Urinary bladder (tissue), 4 donors: ENCODE measurements around the gene ZCCHC14. TPM values are rescaled to one million over a fixed set of nuclear protein-coding genes. Genes with fewer than 3 reads are reported as not detected.
"Not testable (repeated sequence)": the region's sequence is repeated elsewhere in the genome, so short reads cannot be mapped to it uniquely, and the experiment has no call there.

Experiments
- DNase-seq: peaks from one replicate; pipeline ENCODE4 v3.0.0-alpha.2; 2015; ENCODE audit errors: extremely low spot score
- H3K27ac ChIP-seq: one replicate; pipeline ENCODE4 v1.5.1; 2013; ENCODE audit warnings: low read depth, mild to moderate bottlenecking, moderate library complexity
- H3K36me3 ChIP-seq: one replicate; pipeline ENCODE4 v1.6.1; 2013; ENCODE audit warnings: mild to moderate bottlenecking, moderate library complexity; ENCODE audit not compliant: insufficient read depth
- H3K4me1 ChIP-seq: one replicate; pipeline ENCODE4 v1.6.1; 2013; ENCODE audit warnings: mild to moderate bottlenecking, moderate library complexity; ENCODE audit not compliant: insufficient read depth
- H3K4me3 ChIP-seq: one replicate; pipeline ENCODE4 v1.5.1; 2013; ENCODE audit warnings: low read depth, low read length
- WGBS: extraction: QIAGEN DNeasy Blood & Tissue Kit; methylation state at CpG from one replicate; pipeline ENCODE4 v1.1.7; 2013; 5-methylcytosine and 5-hydroxymethylcytosine counted together
- polyA plus RNA-seq: library from polyadenylated mRNA; stranded (reverse); fragments of 200-250 nt; gene quantifications from one replicate; pipeline ENCODE4 v1.2.3, GENCODE V29; 2013
- total RNA-seq: library from RNA; depleted of rRNA; stranded (reverse); fragments of >200 nt; gene quantifications from one replicate; pipeline ENCODE4 v1.2.3, GENCODE V29; 2014
- donor health status: healthy with polysubstance abuse.
- donor health status: healthy.

Gene ZCCHC14
- total and polyA plus RNA-seq, 2 donors, result 16.6 to 36.1 TPM

DNA sequence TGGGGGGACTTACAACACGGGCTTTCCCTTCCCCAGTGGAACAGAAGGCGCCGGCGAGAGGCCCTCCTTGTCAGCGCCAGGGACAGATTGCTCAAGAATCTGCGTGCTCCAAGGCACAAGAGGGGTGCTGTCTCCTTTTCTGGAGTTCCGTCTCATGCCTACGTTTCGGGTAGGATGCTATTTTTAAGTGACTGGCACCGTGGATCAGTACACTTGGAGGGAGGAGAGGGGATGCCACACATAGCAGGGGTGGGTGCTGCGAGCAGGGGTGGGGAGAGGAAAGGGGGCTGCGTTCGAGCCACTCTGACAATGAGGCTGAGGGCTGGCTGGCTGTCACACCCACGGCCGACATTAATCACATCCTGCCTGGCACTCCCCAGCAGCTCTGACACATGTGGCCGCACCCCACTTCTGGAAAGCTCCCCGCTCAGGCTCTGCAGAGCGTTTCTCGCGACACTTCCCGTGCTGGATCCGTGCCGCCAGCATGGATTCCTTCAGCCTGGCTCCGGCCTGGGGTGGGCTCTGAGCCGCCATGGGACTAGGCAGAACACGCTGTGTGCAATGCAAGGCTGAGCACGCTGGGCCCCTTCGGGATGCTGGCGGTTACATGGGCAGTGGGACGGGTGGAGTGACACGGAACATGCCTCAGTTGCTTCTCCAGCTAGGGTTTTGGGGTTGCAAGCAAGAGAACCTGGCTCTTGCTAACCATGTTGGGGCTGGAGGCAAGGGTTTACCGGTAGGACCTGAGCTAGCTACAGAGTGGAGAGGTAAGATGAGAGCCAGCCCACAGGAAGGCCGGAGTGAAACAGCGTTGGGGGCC lies 25.0 kb upstream of the ZCCHC14 start:
- not testable (repeated sequence) for DNase-seq, H3K36me3 ChIP-seq, H3K27ac ChIP-seq, H3K4me3 ChIP-seq, H3K4me1 ChIP-seq
- 63% methylated on average over 32 of the region's 34 CpGs for WGBS

DNA sequence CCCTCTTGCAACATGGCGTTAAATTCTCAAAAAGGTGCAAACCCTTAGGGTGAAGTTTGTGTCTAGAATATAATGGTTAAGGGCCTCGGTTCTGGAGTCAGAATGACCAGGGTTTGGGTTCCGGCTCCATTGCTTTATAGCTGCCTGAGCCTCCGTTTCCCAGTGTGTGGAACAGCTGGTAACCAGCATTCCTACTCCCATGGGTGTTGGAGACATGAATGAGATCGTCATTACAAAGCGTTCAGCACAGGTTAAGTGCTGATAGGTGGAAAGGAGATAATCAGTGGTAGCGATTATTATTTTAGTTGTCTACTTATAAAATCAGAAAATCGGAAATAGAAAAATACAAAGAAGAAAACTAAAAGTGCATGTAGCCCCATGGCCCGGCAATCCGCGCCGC lies 23.5 kb upstream of the ZCCHC14 start:
- no peak for DNase-seq
- H3K36me3 ChIP-seq, result no peaks in the 10 kb centered on the region
- no peak overlapping the region for H3K27ac ChIP-seq
- no peaks in the 10 kb centered on the region for H3K4me1 ChIP-seq
- no peak overlapping the region for H3K4me3 ChIP-seq
- WGBS, result 79% methylated on average over 12 of the region's 12 CpGs

DNA sequence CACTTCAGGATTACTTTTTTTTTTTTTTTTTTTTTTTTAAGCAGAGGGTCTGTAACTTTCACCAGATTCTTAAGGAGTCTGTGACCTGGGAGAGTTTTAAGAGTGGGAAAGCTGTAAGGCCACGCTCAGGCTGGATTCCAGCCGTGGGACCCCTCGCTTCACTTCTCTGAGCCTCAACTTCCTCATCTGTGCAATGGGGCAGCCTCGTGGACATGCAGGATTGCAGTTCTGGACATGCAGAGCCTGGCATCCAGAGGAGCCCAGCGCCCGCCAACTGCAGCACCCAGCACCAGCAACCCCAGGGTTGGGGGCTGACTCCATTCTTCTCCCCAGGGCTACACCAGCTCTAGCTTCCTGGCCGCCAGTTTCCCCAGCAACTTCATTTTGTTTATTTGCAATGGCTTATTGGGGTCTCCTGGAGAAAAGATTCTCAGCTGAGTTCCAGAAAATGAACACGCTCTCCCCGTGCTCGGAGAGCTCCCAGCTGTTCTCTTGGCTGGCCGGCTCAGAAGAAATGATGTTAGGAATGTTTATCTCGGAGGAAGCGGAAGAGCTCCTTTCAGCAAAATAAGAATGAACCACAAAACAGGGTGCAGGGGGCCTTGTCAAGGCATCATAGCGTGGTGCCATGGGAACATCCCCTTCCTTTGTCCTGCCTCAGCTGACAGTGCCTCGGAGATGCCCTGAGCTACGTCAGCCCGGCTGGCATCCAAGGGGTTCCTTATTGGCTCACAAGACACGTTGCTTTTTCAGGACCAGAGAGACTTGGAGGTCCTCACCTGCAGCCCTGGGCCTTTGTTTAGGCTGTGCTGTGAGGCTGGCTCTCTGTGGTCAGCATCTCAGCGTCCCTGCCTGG lies 22.9 kb upstream of the ZCCHC14 start:
- H3K36me3 ChIP-seq, result no peaks in the 10 kb centered on the region
- no peak overlapping the region for H3K27ac ChIP-seq
- no peaks in the 10 kb centered on the region for H3K4me1 ChIP-seq
- WGBS, result 47% methylated on average over 19 of the region's 19 CpGs
- peak; percentile 57 for DNase-seq
- no peak overlapping the region for H3K4me3 ChIP-seq

DNA sequence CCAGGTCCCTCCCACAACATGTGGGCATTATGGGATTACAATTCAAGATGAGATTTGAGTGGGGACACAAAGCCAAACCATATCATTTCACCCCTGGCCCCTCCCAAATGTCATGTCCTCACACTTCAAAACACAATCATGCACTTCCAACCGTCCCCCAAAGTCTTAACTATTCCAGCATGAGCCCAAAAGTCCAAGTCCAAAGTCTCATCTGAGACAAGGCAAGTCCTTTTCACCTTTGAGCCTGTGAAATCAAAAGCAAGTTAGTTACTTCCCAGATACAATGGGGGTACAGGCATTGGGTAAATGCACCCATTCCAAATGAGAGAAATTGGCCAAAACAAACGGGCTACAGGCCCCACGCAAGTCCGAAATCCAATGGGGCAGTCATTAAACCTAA lies 17.0 kb upstream of the ZCCHC14 start:
- not testable (repeated sequence) for DNase-seq, H3K4me1 ChIP-seq, H3K27ac ChIP-seq, H3K4me3 ChIP-seq, H3K36me3 ChIP-seq
- 90% methylated on average over 4 of the region's 4 CpGs for WGBS

DNA sequence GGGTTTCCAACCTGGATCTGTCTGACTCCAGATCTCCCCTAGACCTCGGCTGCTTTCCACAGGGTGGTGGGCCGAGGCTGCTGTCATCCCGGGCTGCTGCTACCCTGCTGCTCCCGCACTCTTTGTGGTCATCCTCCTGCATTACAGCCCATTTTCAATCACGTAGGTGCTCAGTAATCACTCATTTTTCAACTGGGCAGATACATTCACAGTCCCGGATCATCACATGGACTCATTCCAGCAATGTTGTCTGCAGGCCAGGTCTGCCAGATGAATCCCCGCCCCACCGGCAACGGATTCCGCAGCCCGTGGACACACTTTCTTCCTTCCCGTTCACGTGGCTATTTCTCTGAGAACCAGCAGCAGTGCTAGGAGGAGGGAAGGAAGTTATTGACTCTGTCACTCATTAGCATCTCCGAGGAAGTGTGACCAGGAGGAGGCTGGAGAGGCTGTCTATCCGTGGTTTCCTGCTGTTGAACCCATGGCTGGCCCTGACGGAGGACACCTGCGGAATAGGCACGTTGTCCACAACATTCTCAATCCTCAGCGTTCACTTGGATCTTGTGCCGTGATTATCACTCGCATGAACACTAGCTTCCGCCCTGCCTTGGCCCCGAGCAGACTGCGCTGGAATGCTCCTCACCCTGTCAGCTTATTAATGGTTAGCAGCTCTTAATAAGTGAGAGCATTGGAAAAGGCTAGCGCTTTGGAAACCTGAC lies 14.7 kb upstream of the ZCCHC14 start:
- 34% methylated on average over 25 of the region's 25 CpGs for WGBS
- Histone ChIP-seq H3K36me3 (no peaks in the 10 kb centered on the region), H3K4me3 (no peak overlapping the region), H3K27ac (no peak overlapping the region), H3K4me1 (no peaks in the 10 kb centered on the region)
- DNase-seq, result no peak

DNA sequence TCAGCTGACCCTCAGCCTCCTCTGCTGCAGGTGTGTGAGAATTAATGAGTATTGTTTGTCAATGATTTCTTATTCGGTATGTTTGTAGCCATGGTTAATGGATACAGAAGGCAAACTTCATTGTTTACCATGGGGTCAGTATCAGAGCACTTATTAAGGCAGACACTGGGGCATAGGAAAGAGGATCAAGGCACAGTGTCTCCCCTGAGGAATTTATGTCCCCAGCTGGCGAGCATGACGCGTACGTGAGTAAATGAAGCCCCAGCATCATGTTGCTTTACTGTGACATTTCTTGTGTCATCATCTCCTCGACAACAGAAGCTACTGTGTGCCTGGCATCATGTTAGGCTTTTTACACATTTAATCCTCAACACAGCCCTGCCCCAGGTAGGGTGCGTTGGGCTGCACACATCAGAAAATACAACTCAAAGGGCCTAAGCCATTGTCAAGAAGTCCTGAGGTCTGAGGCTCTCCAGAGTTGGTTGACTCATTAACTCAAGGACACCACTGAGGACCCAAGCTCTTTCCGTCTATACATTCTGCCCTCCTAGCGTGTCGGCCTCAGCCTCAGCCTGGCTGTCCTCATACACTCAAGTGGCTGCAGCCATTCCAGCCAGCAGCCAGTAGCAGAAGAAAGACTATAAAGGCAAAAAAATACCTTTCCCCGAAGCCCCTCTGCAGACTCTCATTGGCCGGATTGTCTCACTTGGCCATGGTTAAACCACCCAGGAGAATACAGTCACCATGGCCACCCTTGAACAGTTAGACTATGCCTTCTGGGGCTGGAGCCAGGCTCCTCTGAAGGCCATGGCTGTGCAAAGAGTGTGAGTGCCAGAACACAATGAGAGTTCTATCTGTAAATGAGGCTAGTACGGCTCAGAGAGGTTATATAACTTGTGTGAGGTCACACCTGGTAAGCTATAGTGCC lies 13.9 kb upstream of the ZCCHC14 start:
- no peak for DNase-seq
- H3K4me3 ChIP-seq, result no peak overlapping the region
- 85% methylated on average over 13 of the region's 13 CpGs for WGBS
- H3K4me1 ChIP-seq, result no peaks in the 10 kb centered on the region
- no peaks in the 10 kb centered on the region for H3K36me3 ChIP-seq
- H3K27ac ChIP-seq, result no peak overlapping the region

DNA sequence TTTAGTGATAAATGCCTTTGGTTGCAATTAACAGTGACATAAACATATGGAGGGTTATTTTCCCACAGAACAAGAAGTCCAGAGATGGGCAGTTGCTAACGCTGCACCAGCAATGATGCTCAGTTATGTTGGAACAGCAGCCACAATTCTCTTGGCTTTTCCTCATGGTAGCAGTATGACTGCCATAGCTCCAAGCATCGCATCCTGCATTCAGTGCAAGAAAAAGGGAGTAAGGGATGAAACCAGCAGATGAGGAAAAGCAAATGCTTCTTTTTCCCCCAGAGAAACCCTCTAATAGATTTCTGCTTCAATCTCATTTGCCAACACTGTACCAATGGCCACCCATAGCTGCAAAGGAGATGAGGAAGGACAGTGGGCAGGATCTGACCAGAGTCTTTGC lies 13.0 kb upstream of the ZCCHC14 start:
- no peak overlapping the region for H3K27ac ChIP-seq
- DNase-seq, result no peak

DNA sequence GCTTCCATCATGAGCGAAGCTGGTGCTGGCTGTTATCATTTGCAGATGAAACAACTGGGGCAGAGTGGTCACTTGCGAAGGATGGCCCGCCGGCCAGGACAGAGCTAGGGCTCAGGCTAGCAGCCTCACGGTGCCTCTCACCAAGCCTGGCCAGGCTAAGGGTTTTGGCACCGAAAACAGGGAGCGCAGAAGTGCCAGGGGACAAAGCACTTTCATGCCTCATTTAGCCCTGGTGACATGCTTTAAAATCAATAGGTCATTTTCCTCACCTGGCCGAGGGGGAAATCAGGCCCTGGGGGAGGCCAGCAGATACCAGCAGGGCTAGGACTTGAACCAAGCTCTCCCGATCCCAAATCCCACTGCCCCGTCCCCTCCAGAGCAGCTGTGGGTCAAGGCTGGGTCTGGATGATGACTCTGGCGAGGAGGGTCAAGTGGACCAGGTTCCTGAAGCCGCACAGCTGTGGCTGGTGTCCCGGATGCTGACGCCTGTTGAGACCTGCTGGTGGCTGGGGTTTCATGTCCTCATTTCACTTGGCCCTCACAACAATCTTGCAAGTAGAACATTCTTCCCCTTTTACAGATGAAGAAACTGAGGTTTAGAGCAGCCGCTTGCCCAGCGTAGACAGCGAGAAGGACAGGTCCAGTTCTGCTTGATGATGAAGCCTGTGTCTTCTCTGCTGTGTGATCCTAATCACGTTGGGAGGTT lies 10.6 kb upstream of the ZCCHC14 start:
- not testable (repeated sequence) for H3K27ac ChIP-seq, H3K4me3 ChIP-seq, H3K36me3 ChIP-seq, H3K4me1 ChIP-seq, DNase-seq
- WGBS, result 81% methylated on average over 18 of the region's 18 CpGs

More for the DNA sequence above, 13.0 kb upstream of the ZCCHC14 start:
- Histone ChIP-seq H3K36me3 (no peaks in the 10 kb centered on the region), H3K4me3 (no peak overlapping the region), H3K4me1 (no peaks in the 10 kb centered on the region)
- WGBS, result 94% methylated on average over 2 of the region's 2 CpGs

DNA sequence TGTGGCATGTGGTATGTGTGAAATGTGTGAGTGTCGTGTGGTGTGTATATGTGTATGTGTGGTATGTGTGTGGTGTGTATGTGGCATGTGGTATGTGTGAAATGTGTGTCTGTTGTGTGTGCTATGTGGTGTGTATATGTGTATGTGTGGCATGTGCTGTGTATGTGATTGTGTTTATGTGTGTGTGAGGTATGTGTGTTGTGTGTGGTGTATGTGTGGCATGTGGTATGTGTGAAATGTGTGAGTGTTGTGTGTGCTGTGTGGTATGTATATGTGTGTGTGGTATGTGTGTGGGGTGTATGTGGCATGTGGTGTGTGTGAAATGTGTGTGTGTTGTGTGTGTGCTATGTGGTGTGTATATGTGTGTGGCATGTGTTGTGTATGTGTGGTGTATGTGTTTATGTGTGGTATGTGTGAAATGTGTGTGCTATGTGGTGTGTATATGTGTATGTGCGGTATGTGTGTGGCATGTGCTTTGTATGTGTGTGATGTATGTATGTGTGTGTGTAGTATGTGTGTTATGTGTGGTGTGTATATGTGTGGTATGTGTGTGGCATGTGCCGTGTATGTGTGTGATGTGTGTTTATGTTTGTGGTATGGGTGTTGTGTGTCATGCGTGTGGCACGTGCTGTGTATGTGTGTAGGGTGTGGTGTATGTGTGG lies 9.6 kb upstream of the ZCCHC14 start:
- H3K4me1 ChIP-seq, result no peaks in the 10 kb centered on the region
- 92% methylated on average over 5 of the region's 5 CpGs for WGBS
- no peak overlapping the region for H3K4me3 ChIP-seq
- DNase-seq, result no peak
- no peaks in the 10 kb centered on the region for H3K36me3 ChIP-seq
- H3K27ac ChIP-seq, result no peak overlapping the region

DNA sequence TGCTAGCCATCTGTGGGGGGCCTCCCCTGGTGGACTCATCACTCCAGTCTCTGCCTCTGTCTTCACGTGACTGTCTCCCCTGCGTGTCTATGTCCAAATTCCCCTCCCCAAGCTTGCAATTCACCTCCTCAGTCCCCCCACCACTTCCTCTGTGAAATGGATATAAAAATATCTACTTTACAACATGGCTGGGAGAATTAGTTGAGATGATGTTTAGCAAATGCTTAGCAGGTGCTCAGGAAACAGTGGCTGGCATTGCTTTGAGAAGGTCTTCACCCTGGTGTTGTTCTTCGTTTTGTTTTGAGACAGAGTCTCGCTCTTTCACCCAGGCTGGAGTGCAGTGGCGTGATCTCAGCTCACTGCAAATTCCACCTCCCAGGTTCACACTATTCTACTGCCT lies 8.3 kb upstream of the ZCCHC14 start:
- H3K36me3 ChIP-seq, result no peaks in the 10 kb centered on the region
- DNase-seq, result no peak
- no peaks in the 10 kb centered on the region for H3K4me1 ChIP-seq
- WGBS, result 89% methylated on average over 5 of the region's 5 CpGs
- H3K27ac ChIP-seq, result no peak overlapping the region
- no peak overlapping the region for H3K4me3 ChIP-seq

DNA sequence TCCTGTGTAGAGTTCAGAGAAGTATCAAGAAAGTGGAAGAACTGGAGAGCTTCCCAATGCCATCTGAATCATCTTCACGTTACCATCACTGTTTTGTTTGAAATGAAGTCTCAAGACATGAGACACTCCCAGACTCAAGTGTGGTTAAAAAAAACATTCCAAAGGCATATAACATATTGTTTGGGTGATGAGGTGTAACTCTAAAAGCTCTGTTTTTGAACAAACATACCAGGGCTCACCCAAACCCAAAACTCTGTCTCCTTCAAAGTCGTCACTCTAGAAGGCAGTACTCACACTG lies 6.3 kb upstream of the ZCCHC14 start:
- Histone ChIP-seq H3K4me1 (no peaks in the 10 kb centered on the region), H3K27ac (no peak overlapping the region), H3K4me3 (no peak overlapping the region), H3K36me3 (no peaks in the 10 kb centered on the region)
- WGBS, result 53% methylated on average over 2 of the region's 2 CpGs
- no peak for DNase-seq
